IMR-90 (cell line): Measurements from ENCODE around the gene RAB33B. TPM values are rescaled to one million over a fixed set of nuclear protein-coding genes. Genes with fewer than 3 reads are reported as not detected.

Experiments
- ATAC-seq: fragments of 200-7000 bp; cut with Tn5 transposase; 2 replicates; pipeline ENCODE4 v1.9.1; 2020; ENCODE audit warnings: low read depth, mild to moderate bottlenecking, moderate library complexity
- BruUV-seq: library from RNA; stranded (reverse); fragments of 400-500 nt; replicated peaks from 2 replicates; lab custom pipeline; 2021; lab: Mats Ljungman, UMichigan
- CTCF ChIA-PET: fragments of 300-600 bp; formaldehyde crosslinking; extraction: SDS; loops from one replicate; lab custom pipeline; 2021; ENCODE audit warnings: antibody characterized with exemption; lab: Yijun Ruan, JAX
- POLR2A ChIA-PET: fragments of 300-600 bp; sonication (Branson Sonifier 250); formaldehyde crosslinking; loops from one replicate; lab custom pipeline; 2022; ENCODE audit warnings: antibody characterized with exemption; ENCODE audit not compliant: unreplicated experiment; lab: Charles Lee
- DNase-seq: peaks from one replicate; pipeline ENCODE4 v3.0.0; 2013
- H2AFZ ChIP-seq: replicated peaks from 2 replicates; pipeline ENCODE3; 2013; ENCODE audit warnings: low read length, mild to moderate bottlenecking; ENCODE audit not compliant: poor library complexity
- H2AK5ac ChIP-seq: 2 replicates; pipeline ENCODE4 v1.6.1; 2013; ENCODE audit warnings: low read depth, low read length, inconsistent platforms
- H2AK9ac ChIP-seq: replicated peaks from 2 replicates; pipeline ENCODE3; 2013; ENCODE audit warnings: mild to moderate bottlenecking, low read depth, low read length, moderate library complexity; ENCODE audit not compliant: poor library complexity
- H2BK120ac ChIP-seq: 2 replicates; pipeline ENCODE4 v1.6.1; 2013; ENCODE audit warnings: low read depth, low read length, inconsistent platforms
- H2BK15ac ChIP-seq: 3 replicates; pipeline ENCODE4 v1.6.1; 2013; ENCODE audit warnings: low read depth, low read length, inconsistent platforms
- H2BK20ac ChIP-seq: 2 replicates; pipeline ENCODE4 v1.6.1; 2013; ENCODE audit warnings: low read depth, mild to moderate bottlenecking, inconsistent platforms, low read length, moderate library complexity
- H2BK5ac ChIP-seq: 2 replicates; pipeline ENCODE4 v1.6.1; 2013; ENCODE audit warnings: mild to moderate bottlenecking, low read depth, low read length, inconsistent platforms; ENCODE audit not compliant: poor library complexity, severe bottlenecking
- H3K14ac ChIP-seq: replicated peaks from 2 replicates; pipeline ENCODE4 v1.6.1; 2013; ENCODE audit warnings: low read depth, low read length, inconsistent platforms
- H3K18ac ChIP-seq: 2 replicates; pipeline ENCODE4 v1.6.1; 2013; ENCODE audit warnings: low read depth, low read length, control low read depth
- H3K23ac ChIP-seq: 2 replicates; pipeline ENCODE4 v1.6.1; 2013; ENCODE audit warnings: low read depth, low read length, inconsistent platforms
- H3K27ac ChIP-seq: 2 replicates; pipeline ENCODE4 v1.5.1; 2013; ENCODE audit warnings: mild to moderate bottlenecking, control low read depth, low read length; ENCODE audit not compliant: insufficient read depth
- H3K27me3 ChIP-seq: 2 replicates; pipeline ENCODE4 v1.6.1; 2013; ENCODE audit warnings: low read length; ENCODE audit not compliant: control insufficient read depth, insufficient read depth
- H3K36me3 ChIP-seq: 2 replicates; pipeline ENCODE4 v1.6.1; 2013; ENCODE audit warnings: low read length, mixed read lengths; ENCODE audit not compliant: control insufficient read depth, insufficient read depth
- H3K4ac ChIP-seq: 2 replicates; pipeline ENCODE4 v1.6.1; 2013; ENCODE audit warnings: low read depth, low read length, inconsistent platforms
- H3K4me1 ChIP-seq: 2 replicates; pipeline ENCODE4 v1.6.1; 2013; ENCODE audit warnings: low read length, mixed read lengths; ENCODE audit not compliant: control insufficient read depth, insufficient read depth
- H3K4me2 ChIP-seq: 2 replicates; pipeline ENCODE4 v1.6.1; 2013; ENCODE audit warnings: low read depth, mild to moderate bottlenecking, control low read depth, low read length, moderate library complexity
- H3K4me3 ChIP-seq: 2 replicates; pipeline ENCODE4 v1.5.1; 2013; ENCODE audit warnings: low read depth, mild to moderate bottlenecking, control low read depth, low read length, moderate library complexity; ENCODE audit not compliant: insufficient read depth
- H3K56ac ChIP-seq: 2 replicates; pipeline ENCODE4 v1.6.1; 2013; ENCODE audit warnings: low read length, inconsistent platforms; ENCODE audit not compliant: insufficient read depth; ENCODE audit errors: extremely low read depth
- H3K79me1 ChIP-seq, 2 experiments: 2 replicates each; pipeline ENCODE4 v1.6.1; 2013; ENCODE audit warnings: low read length in 2 of 2, inconsistent platforms in 1 of 2, low read depth in 1 of 2
- H3K9ac ChIP-seq: 2 replicates; pipeline ENCODE4 v1.6.1; 2013; ENCODE audit warnings: low read depth, low read length, control low read depth
- H3K9me1 ChIP-seq: 2 replicates; pipeline ENCODE4 v1.6.1; 2013; ENCODE audit warnings: low read length, inconsistent platforms; ENCODE audit not compliant: insufficient read depth
- H3K9me3 ChIP-seq: 2 replicates; pipeline ENCODE4 v1.6.1; 2013; ENCODE audit warnings: low read length; ENCODE audit not compliant: control insufficient read depth, insufficient read depth
- H4K20me1 ChIP-seq: 2 replicates; pipeline ENCODE4 v1.6.1; 2013; ENCODE audit warnings: low read length, inconsistent platforms; ENCODE audit not compliant: insufficient read depth
- H4K5ac ChIP-seq: 2 replicates; pipeline ENCODE4 v1.6.1; 2013; ENCODE audit warnings: mild to moderate bottlenecking, low read depth, low read length, control low read depth
- H4K8ac ChIP-seq, 2 experiments: 2 replicates each; pipeline ENCODE4 v1.6.1; 2013; ENCODE audit warnings: low read depth in 2 of 2, low read length in 2 of 2, control low read depth in 1 of 2, inconsistent platforms in 1 of 2
- H4K91ac ChIP-seq: 2 replicates; pipeline ENCODE4 v1.6.1; 2013; ENCODE audit warnings: low read depth, low read length, inconsistent platforms; ENCODE audit not compliant: insufficient read depth
- BHLHE40 ChIP-seq: fragments of 150-350 bp; IDR thresholded peaks from 2 replicates; pipeline ENCODE4 v1.6.1; 2016; ENCODE audit warnings: mild to moderate bottlenecking, low read depth, low read length
- CEBPB ChIP-seq: IDR thresholded peaks from 2 replicates; pipeline ENCODE4 v1.6.1; 2012; ENCODE audit warnings: low read depth, low read length, improper control_type of control experiment
- ELK1 ChIP-seq: fragments of 150-350 bp; IDR thresholded peaks from 2 replicates; pipeline ENCODE4 v1.6.1; 2016; ENCODE audit warnings: low read depth, mild to moderate bottlenecking, low read length, moderate library complexity, borderline replicate concordance
- MAFK ChIP-seq: IDR thresholded peaks from 2 replicates; pipeline ENCODE4 v1.6.1; 2012; ENCODE audit warnings: low read depth, low read length, improper control_type of control experiment
- MXI1 ChIP-seq: IDR thresholded peaks from 2 replicates; pipeline ENCODE4 v1.6.1; 2012; ENCODE audit warnings: low read depth, mild to moderate bottlenecking, low read length, moderate library complexity, borderline replicate concordance
- POLR2A ChIP-seq: IDR thresholded peaks from 2 replicates; pipeline ENCODE4 v1.6.1; 2012; ENCODE audit warnings: mild to moderate bottlenecking, low read depth, low read length
- RAD21 ChIP-seq: IDR thresholded peaks from 2 replicates; pipeline ENCODE4 v1.6.1; 2012; ENCODE audit warnings: low read length, improper control_type of control experiment
- RCOR1 ChIP-seq: IDR thresholded peaks from 2 replicates; pipeline ENCODE4 v1.6.1; 2012; ENCODE audit warnings: mild to moderate bottlenecking, low read length, improper control_type of control experiment; ENCODE audit not compliant: insufficient replicate concordance
- RFX5 ChIP-seq: IDR thresholded peaks from 2 replicates; pipeline ENCODE4 v1.8.0; 2012; ENCODE audit warnings: low read depth, mild to moderate bottlenecking, low read length, moderate library complexity
- WGBS, 2 experiments: methylation state at CpG; one replicate each; pipeline versions ENCODE4 v1.1.5 to v1.1.7; 2013; ENCODE audit warnings: missing lambda C conversion rate in 2 of 2; ENCODE audit not compliant: insufficient read length in 1 of 2; ENCODE audit errors: extremely low coverage in 2 of 2; 5-methylcytosine and 5-hydroxymethylcytosine counted together
- dilution Hi-C: fragments of 300-500 bp; cut with HindIII; formaldehyde crosslinking; loops from one replicate; pipeline ENCODE4 v1.14.3; 2018; ENCODE audit warnings: low sequenced_read_pairs; ENCODE audit not compliant: unreplicated experiment
- in situ Hi-C: fragments of 300-500 bp; cut with MboI; formaldehyde crosslinking; loops from 3 replicates; pipeline ENCODE4 v1.14.3; 2019; ENCODE audit warnings: low sequenced_read_pairs, inconsistent platforms, mixed read lengths
- intact Hi-C: fragments of 100-400 bp; cut with micrococcal nuclease; formaldehyde crosslinking; loops from 2 replicates; pipeline ENCODE4 v1.10.0; 2022
- polyA plus RNA-seq, 3 experiments: library from polyadenylated mRNA; depleted of rRNA; stranded (reverse); fragments of >200 nt; gene quantifications; 2 replicates each; pipeline ENCODE4 v1.2.3, GENCODE V29; 2012; ENCODE audit warnings: low replicate concordance in 1 of 3
- total RNA-seq: library from RNA; depleted of rRNA; stranded (reverse); fragments of >200 nt; gene quantifications from 2 replicates; pipeline ENCODE4 v1.2.3, GENCODE V29; 2012

Gene RAB33B
- total and polyA plus RNA-seq, 2 of the 4 experiments (the other 2 are of a cell fraction): 3.7 to 7.3 TPM

- H3K56ac ChIP-seq: no peak overlapping the region
- no peak overlapping the region for H4K91ac ChIP-seq
- H3K4me2 ChIP-seq: no peak overlapping the region
- TF ChIP-seq BHLHE40 (no peak), RFX5 (no peak), RAD21 (no peak), MAFK (no peak), POLR2A (no peak), ELK1 (no peak), RCOR1 (no peak), MXI1 (no peak), CEBPB (no peak)
- peaks cover 2% of the 10 kb centered on the region; the same call in 1 of the 2 replicates for H3K9me3 ChIP-seq
- no peaks in the 10 kb centered on the region for H3K79me1 ChIP-seq
- CTCF ChIA-PET: no interaction called here
- H4K20me1 ChIP-seq: no peaks in the 10 kb centered on the region
- H3K9me1 ChIP-seq: no peaks in the 10 kb centered on the region; the same call in 1 of the 2 replicates
- 83% methylated on average over 1 of the region's 4 CpGs; no CpG with 5 or more reads in 1 of the 2 experiments for WGBS, 2 experiments
- in situ Hi-C loops (loop anchor here (5.0 kb wide), 1 partner anchor 153 kb away; no protein-coding TSS in a partner anchor), dilution Hi-C loops (no loop called here), intact Hi-C loops (no loop called here)
- no peak overlapping the region for H2BK20ac ChIP-seq
- no peak overlapping the region for H4K8ac ChIP-seq
- DNase-seq (no peak), ATAC-seq (no peak)
- H3K27me3 ChIP-seq: no peaks in the 10 kb centered on the region
- H2AFZ ChIP-seq: no peak overlapping the region
- POLR2A ChIA-PET: no interaction called here
- peaks cover 3% of the 10 kb centered on the region; the same call in 1 of the 2 replicates for H3K36me3 ChIP-seq
- H3K27ac ChIP-seq: no peak overlapping the region
- no peak overlapping the region for H2BK120ac ChIP-seq
- H3K4me3 ChIP-seq: no peak overlapping the region
- H3K4ac ChIP-seq: no peak overlapping the region
- no peak overlapping the region for H3K9ac ChIP-seq
- no peak overlapping the region for H3K23ac ChIP-seq
- no peak overlapping the region for H4K5ac ChIP-seq
- H2AK5ac ChIP-seq: no peak overlapping the region
- peaks cover 1% of the 10 kb centered on the region; the same call in 1 of the 2 replicates for H3K4me1 ChIP-seq
- H2BK5ac ChIP-seq: no peak overlapping the region
- H2AK9ac ChIP-seq: no peak overlapping the region
- H2BK15ac ChIP-seq: no peak overlapping the region
- H3K14ac ChIP-seq: no peak overlapping the region
- no peak overlapping the region for H3K18ac ChIP-seq
- no TSS peak for BruUV-seq
Measured at GRCh38 chr4:139499186-139499585, 45.3 kb downstream of the RAB33B start.
